ENCODE results near the gene TMPRSS11A.

- no peak for TF ChIP-seq CTCF (IDR thresholded peaks at IDR 0.05; ENCODE audit: extremely low read depth in 1 of 2, insufficient read depth in 1 of 2, low read depth in 1 of 2, low read length in 2 of 2)
- TF ChIP-seq EZH2 (IDR thresholded peaks at IDR 0.05; ENCODE audit: borderline replicate concordance, low read depth, low read length, severe bottlenecking): no peak
- no peak for TF ChIP-seq MAX (IDR thresholded peaks at IDR 0.05; ENCODE audit: insufficient read depth, insufficient read length)
- TF ChIP-seq POLR2A (IDR thresholded peaks at IDR 0.05; ENCODE audit: low read depth, low read length): no peak
- no peak for TF ChIP-seq POLR2AphosphoS5 (IDR thresholded peaks at IDR 0.05; ENCODE audit: insufficient read depth, low read depth, low read length)
Observed at GRCh38 chr4:67884701-67885100, 78.6 kb downstream of the TMPRSS11A start.

All from endothelial cell of umbilical vein (primary cell).